Sigmoid colon (tissue), 7 donors: ENCODE results near the gene KCNQ1OT1. TPM values are rescaled to one million over a fixed set of nuclear protein-coding genes. Genes with fewer than 3 reads are reported as not detected.

Source experiments
- DNase-seq: peaks from one replicate; pipeline ENCODE4 v3.0.0-alpha.2; 2019
- H3K27ac ChIP-seq, 4 donors: fragments of 200-600 bp; sonication (generic); one replicate each; pipeline ENCODE4 v1.5.1; 2016 to 2019; ENCODE audit warnings: mild to moderate bottlenecking in 1 of 4
- H3K27me3 ChIP-seq, 3 donors: fragments of 200-600 bp; sonication (generic); one replicate each; pipeline ENCODE4 v1.5.1; 2019; ENCODE audit warnings: mild to moderate bottlenecking in 1 of 3
- H3K36me3 ChIP-seq, 4 donors: fragments of 200-600 bp; sonication (generic); one replicate each; pipeline ENCODE4 v1.5.1; 2016 to 2019
- H3K4me1 ChIP-seq, 4 donors: fragments of 200-600 bp; sonication (generic); one replicate each; pipeline ENCODE4 v1.5.1; 2017 to 2019
- H3K4me3 ChIP-seq, 4 donors: fragments of 200-600 bp; sonication (generic); one replicate each; pipeline ENCODE4 v1.5.1; 2017 to 2019; ENCODE audit warnings: mild to moderate bottlenecking in 2 of 4, moderate library complexity in 1 of 4
- H3K9me3 ChIP-seq, 4 donors: fragments of 200-600 bp in 3 of 4; sonication (generic) in 3 of 4; one replicate each; pipeline versions ENCODE4 v1.5.1 to v1.6.1; 2013 to 2019
- CTCF ChIP-seq, 4 experiments: fragments of 450-650 bp in 3 of 4; fragments of 200-600 bp in 1 of 4; IDR thresholded peaks; one replicate each; pipeline ENCODE4 v1.5.1; 2016 to 2019; ENCODE audit warnings: antibody characterized with exemption in 4 of 4, mild to moderate bottlenecking in 3 of 4, moderate library complexity in 2 of 4
- EP300 ChIP-seq, 4 donors: sonication (generic); formaldehyde crosslinking; IDR thresholded peaks; one replicate each; pipeline ENCODE4 v1.6.1; 2017; ENCODE audit warnings: antibody characterized with exemption in 4 of 4
- POLR2A ChIP-seq, 2 donors: fragments of 450-650 bp; IDR thresholded peaks; one replicate each; pipeline ENCODE4 v1.6.1; 2016; ENCODE audit warnings: antibody characterized with exemption in 2 of 2, mild to moderate bottlenecking in 2 of 2, moderate library complexity in 2 of 2
- POLR2AphosphoS5 ChIP-seq, 4 donors: sonication (generic); formaldehyde crosslinking; IDR thresholded peaks; one replicate each; pipeline ENCODE4 v1.6.1; 2017; ENCODE audit warnings: antibody characterized with exemption in 4 of 4
- WGBS, 2 donors: extraction: QIAGEN DNeasy Blood & Tissue Kit; methylation state at CpG; one replicate each; pipeline ENCODE4 v1.1.7; 2013; 5-methylcytosine and 5-hydroxymethylcytosine counted together
- intact Hi-C: fragments of 100-400 bp; cut with DNase I; formaldehyde crosslinking; loops from one replicate; pipeline ENCODE4 v1.15.1; 2023
- polyA plus RNA-seq, 3 donors: library from polyadenylated mRNA; stranded (reverse); fragments of 200-250 nt; gene quantifications; one replicate each; pipeline ENCODE4 v1.2.3, GENCODE V29; 2013
- total RNA-seq, 4 donors: library from RNA; depleted of rRNA; stranded (reverse); fragments of >200 nt; gene quantifications; one replicate each; pipeline ENCODE4 v1.1.0, GENCODE V29; 2016
- donor health status: healthy with polysubstance abuse.
- donor health status: Bipolar disorder and iron deficiency.
- donor health status: healthy.

KCNQ1OT1 gene
- total and polyA plus RNA-seq, 7 donors = under 0.01 to 3.6 (median 0.99) TPM

GRCh38 chr11:2576549-2576948, 123.2 kb downstream of the KCNQ1OT1 start:
- no peaks in the 10 kb centered on the region for H3K27me3 ChIP-seq
- H3K36me3 ChIP-seq = no peaks in the 10 kb centered on the region
- intact Hi-C loops = loop anchor here (10.0 kb wide), 1 partner anchor 232 kb away; no protein-coding TSS in a partner anchor
- H3K4me3 ChIP-seq = no peak overlapping the region
- H3K27ac ChIP-seq = no peak overlapping the region
- WGBS, 2 donors = 93 to 94% methylated on average over 15 of the region's 15 CpGs
- TF ChIP-seq EP300 (IDR thresholded peaks at IDR 0.05) (no peak), POLR2AphosphoS5 (IDR thresholded peaks at IDR 0.05) (no peak), POLR2A (IDR thresholded peaks at IDR 0.05) (no peak), CTCF (IDR thresholded peaks at IDR 0.05) (no peak)
- no peaks in the 10 kb centered on the region for H3K4me1 ChIP-seq
- no peaks in the 10 kb centered on the region for H3K9me3 ChIP-seq
- peak; percentile 53 for DNase-seq

- DNase-seq = no peak
- no peaks in the 10 kb centered on the region for H3K27me3 ChIP-seq
- H3K27ac ChIP-seq = no peak overlapping the region
- H3K4me1 ChIP-seq = no peaks in the 10 kb centered on the region
- WGBS, 2 donors = 94 to 95% methylated on average over 15 of the region's 15 CpGs
- TF ChIP-seq EP300 (IDR thresholded peaks at IDR 0.05) = no peak
- no peak for TF ChIP-seq CTCF (IDR thresholded peaks at IDR 0.05)
- no peak for TF ChIP-seq POLR2A (IDR thresholded peaks at IDR 0.05)
- no peak for TF ChIP-seq POLR2AphosphoS5 (IDR thresholded peaks at IDR 0.05)
- intact Hi-C loops = loop anchor here (10.0 kb wide), 1 partner anchor 231 kb away; no protein-coding TSS in a partner anchor
- H3K36me3 ChIP-seq = no peaks in the 10 kb centered on the region
- H3K9me3 ChIP-seq = no peaks in the 10 kb centered on the region
- H3K4me3 ChIP-seq = no peak overlapping the region
Measured at GRCh38 chr11:2576111-2576510, 123.7 kb downstream of the KCNQ1OT1 start.

- 56 to 87% methylated on average over 17 of the region's 17 CpGs for WGBS, 2 donors
- no peak overlapping the region for H3K4me3 ChIP-seq
- no peak overlapping the region for H3K27ac ChIP-seq
- no peaks in the 10 kb centered on the region for H3K4me1 ChIP-seq
- intact Hi-C loops = loop anchor here (10.0 kb wide), 1 partner anchor 231 kb away; no protein-coding TSS in a partner anchor
- H3K36me3 ChIP-seq = no peaks in the 10 kb centered on the region
- no peak for DNase-seq
- TF ChIP-seq POLR2AphosphoS5 (IDR thresholded peaks at IDR 0.05) (no peak), EP300 (IDR thresholded peaks at IDR 0.05) (no peak), POLR2A (IDR thresholded peaks at IDR 0.05) (no peak), CTCF (IDR thresholded peaks at IDR 0.05) (no peak)
- H3K9me3 ChIP-seq = no peaks in the 10 kb centered on the region
- no peaks in the 10 kb centered on the region for H3K27me3 ChIP-seq
Measured at GRCh38 chr11:2575591-2576051, 124.2 kb downstream of the KCNQ1OT1 start.

GRCh38 chr11:2574553-2575535, 125.0 kb downstream of the KCNQ1OT1 start:
- peak; percentile 52 for DNase-seq
- TF ChIP-seq CTCF (IDR thresholded peaks at IDR 0.05) (no peak), POLR2AphosphoS5 (IDR thresholded peaks at IDR 0.05) (no peak), POLR2A (IDR thresholded peaks at IDR 0.05) (no peak), EP300 (IDR thresholded peaks at IDR 0.05) (no peak)
- no peaks in the 10 kb centered on the region for H3K27me3 ChIP-seq
- intact Hi-C loops = loop anchor here (10.0 kb wide), 1 partner anchor 230 kb away; no protein-coding TSS in a partner anchor
- H3K36me3 ChIP-seq = no peaks in the 10 kb centered on the region
- no peak overlapping the region for H3K4me3 ChIP-seq
- no peak overlapping the region for H3K27ac ChIP-seq
- H3K9me3 ChIP-seq = no peaks in the 10 kb centered on the region
- H3K4me1 ChIP-seq = no peaks in the 10 kb centered on the region
- WGBS, 2 donors = 31 to 77% methylated on average over 45 of the region's 45 CpGs
